ENCODE measurements around the gene ALDH1L2.

ALDH1L2 gene

DNA sequence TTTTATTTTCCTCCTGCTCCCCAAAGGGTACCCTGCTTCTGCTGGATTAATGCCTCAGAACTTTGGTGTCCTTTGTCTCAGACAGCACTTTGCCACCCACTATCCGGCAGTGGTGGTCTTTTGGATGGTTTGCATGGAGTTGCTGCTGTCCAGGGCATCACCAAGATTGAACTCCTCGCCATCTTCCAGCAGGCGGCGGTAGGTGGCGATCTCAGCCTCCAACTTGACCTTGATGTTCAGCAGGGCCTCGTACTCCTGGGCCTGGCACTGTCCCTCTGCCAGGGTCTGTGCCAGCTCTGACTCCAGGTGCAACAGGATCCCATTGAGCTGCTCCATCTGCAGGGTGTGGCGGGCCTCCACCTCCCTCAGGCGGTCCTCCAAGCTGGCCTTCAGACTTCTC, 107.6 kb downstream of the ALDH1L2 start:
- TF ChIP-seq JUND (IDR thresholded peaks at IDR 0.05; ENCODE audit: low read depth) = no peak
- in situ Hi-C loops (cut with HindIII; ENCODE audit: low pct_unique_long_range_greater_than_20kb, low sequenced_read_pairs) = no loop called here

DNA sequence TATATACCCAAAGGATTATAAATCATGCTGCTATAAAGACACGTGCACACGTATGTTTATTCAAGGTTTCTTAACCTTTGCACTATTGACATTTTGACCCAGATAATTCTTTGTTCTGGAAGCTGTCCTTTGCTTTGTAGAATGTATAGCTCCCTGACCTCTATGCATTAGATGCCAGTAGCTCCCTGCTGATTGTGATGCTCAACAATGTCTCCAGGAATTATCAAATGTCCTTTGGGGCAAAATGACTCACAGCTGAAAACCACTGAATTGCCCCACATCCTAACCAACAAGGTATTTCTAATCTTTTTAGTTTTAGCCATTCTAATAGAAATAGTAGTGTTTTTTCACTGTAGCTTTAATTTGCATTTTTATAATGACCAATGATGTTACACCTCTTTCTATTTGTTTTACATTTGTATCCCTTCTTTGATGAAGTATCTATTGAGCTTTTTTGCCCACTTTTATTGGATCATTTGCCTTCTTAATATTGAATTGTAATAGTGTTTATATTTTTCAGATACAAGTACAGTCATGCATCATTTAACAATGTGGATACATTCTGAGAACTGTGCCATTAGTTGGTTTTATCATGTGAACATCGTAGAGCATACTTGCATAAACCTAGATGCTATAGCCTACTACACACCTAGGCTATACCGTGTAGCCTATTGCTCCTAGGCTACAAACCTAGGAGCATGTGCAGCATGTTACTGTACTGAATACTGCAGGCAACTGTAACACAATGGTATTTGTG, 108.5 kb downstream of the ALDH1L2 start:
- TF ChIP-seq JUND (IDR thresholded peaks at IDR 0.05; ENCODE audit: low read depth) = no peak
- DNase-seq (ENCODE audit: low read depth in 1 of 2, low spot score in 1 of 2) = no peak
- in situ Hi-C loops (cut with HindIII; ENCODE audit: low pct_unique_long_range_greater_than_20kb, low sequenced_read_pairs) = no loop called here

More for the DNA sequence above, 107.6 kb downstream of the ALDH1L2 start:
- no peak for DNase-seq (ENCODE audit: low read depth in 1 of 2, low spot score in 1 of 2)

DNA sequence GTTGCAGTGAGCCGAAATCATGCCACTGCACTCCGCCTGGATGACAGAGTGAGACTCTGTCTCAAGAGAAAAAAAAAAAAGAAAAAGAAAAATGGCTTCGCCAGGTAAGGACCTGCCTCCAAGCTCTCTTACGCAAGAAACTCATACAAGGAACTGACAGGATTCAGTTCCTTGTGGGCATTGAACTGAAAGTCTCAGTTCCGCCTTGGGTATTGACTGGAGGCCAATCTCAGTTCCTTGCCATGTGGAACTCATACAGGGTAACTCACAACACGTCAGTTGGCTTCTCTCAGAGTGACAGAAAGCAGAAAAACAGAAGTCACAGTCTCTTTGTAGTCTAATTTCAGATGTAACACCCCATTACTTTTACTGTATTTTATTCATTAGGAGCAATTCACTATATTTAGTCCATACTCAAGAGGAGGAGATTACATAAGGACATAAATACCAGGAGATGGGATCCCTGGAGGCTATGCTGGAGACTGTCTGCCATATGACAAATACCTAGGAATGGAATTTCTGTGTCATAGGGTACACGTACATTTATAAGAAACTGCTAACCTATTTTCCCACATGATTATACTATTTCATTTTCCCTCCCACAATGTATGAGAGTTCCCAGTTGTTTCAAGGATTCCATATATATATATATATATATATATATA, 109.5 kb downstream of the ALDH1L2 start:
- in situ Hi-C loops (cut with HindIII; ENCODE audit: low pct_unique_long_range_greater_than_20kb, low sequenced_read_pairs) = no loop called here
- peak in 1 of 2 experiments; percentile 50 for DNase-seq (ENCODE audit: low read depth in 1 of 2, low spot score in 1 of 2)
- TF ChIP-seq JUND (IDR thresholded peaks at IDR 0.05; ENCODE audit: low read depth) = no peak

DNA sequence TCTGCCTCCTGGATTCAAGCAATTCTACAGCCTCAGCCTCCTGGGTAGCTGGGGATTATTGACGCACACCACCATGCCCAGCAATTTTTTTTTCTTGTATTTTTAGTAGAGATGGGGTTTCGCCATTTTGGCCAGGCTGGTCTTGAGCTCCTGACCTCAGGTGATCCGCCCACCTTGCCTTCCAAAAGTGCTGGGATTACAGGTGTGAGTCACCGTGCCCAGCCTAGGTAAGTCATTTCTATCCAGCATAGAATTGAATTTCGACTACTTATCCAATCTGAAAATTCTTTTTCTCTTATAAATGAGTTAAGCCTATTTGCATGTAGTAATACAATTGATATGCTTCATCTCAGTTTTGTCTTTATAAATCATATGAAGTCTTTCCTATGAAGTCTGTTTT, 111.0 kb downstream of the ALDH1L2 start:
- in situ Hi-C loops (cut with HindIII; ENCODE audit: low pct_unique_long_range_greater_than_20kb, low sequenced_read_pairs) = no loop called here
- DNase-seq (ENCODE audit: low read depth in 1 of 2, low spot score in 1 of 2) = no peak
- no peak for TF ChIP-seq JUND (IDR thresholded peaks at IDR 0.05; ENCODE audit: low read depth)

DNA sequence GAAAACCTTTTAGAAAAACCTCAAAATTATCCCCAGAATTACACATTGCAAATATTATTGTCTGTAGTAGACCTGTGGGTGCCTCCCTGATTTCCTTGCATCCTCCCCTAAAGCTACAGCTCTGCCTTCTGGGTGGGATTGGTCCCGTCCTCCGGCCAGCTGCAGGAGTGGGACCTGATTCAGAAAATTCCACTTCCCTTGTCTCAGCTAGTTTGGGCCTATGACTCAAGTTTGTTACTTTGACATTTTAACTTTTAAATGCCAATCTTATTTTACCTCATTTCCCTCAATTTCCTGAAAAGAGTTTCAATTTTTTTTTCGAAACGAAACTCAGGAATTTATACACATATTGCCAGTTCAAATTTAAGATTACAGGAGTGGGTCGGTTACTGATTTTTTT, 113.0 kb downstream of the ALDH1L2 start:
- no peak for DNase-seq (ENCODE audit: low read depth in 1 of 2, low spot score in 1 of 2)
- no peak for TF ChIP-seq JUND (IDR thresholded peaks at IDR 0.05; ENCODE audit: low read depth)
- in situ Hi-C loops (cut with HindIII; ENCODE audit: low pct_unique_long_range_greater_than_20kb, low sequenced_read_pairs) = no loop called here
